K562 (cell line): Measurements from ENCODE around the gene PLCL1. TPM values are rescaled to one million over a fixed set of nuclear protein-coding genes. Genes with fewer than 3 reads are reported as not detected.

Source experiments
- ATAC-seq: fragments of 200-7000 bp; cut with Tn5 transposase; 3 replicates; pipeline ENCODE4 v1.9.1; 2020; ENCODE audit warnings: moderate library complexity
- BruUV-seq: library from RNA; stranded (reverse); fragments of 400-500 nt; replicated peaks from 2 replicates; lab custom pipeline; 2021; lab: Mats Ljungman, UMichigan
- CTCF ChIA-PET: fragments of 300-600 bp; formaldehyde crosslinking; extraction: SDS; loops from one replicate; lab custom pipeline; 2021; ENCODE audit warnings: low intra/inter-chr PET ratio; lab: Yijun Ruan, JAX
- POLR2A ChIA-PET: fragments of 300-600, 350-650 bp; sonication (Branson Sonifier 250); formaldehyde crosslinking; extraction: SDS; loops from one replicate; lab custom pipeline; 2021; ENCODE audit warnings: antibody characterized with exemption, inconsistent platforms; lab: Yijun Ruan, JAX
- DNase-seq, 4 experiments: peaks; one replicate each; pipeline versions ENCODE4 v3.0.0 to v3.0.0-alpha.2; 2011 to 2018; ENCODE audit warnings: low spot score in 3 of 4, mixed read lengths in 3 of 4; ENCODE audit errors: extremely low read depth in 1 of 4
- FAIRE-seq: peaks from 2 replicates; lab custom pipeline; 2011; peaks lifted over from hg19 to GRCh38; lab: Jason Lieb, UNC
- H2AFZ ChIP-seq: 2 replicates; pipeline ENCODE4 v1.6.0; 2011; ENCODE audit warnings: low read depth, low read length, control low read depth, inconsistent platforms
- H3K27ac ChIP-seq: fragments of 200-600 bp; 3 replicates; pipeline ENCODE4 v1.8.0; 2011; ENCODE audit warnings: low read depth, mild to moderate bottlenecking, control low read depth, inconsistent platforms, low read length, moderate library complexity, mixed read lengths; ENCODE audit errors: extremely low read depth
- H3K27me3 ChIP-seq, 2 experiments: fragments of 300-600 bp in 1 of 2; 2 replicates in 1 of 2; 3 replicates in 1 of 2; pipeline versions ENCODE4 v1.6.0 to v1.8.0; 2011; ENCODE audit warnings: inconsistent platforms in 2 of 2, low read length in 2 of 2, mild to moderate bottlenecking in 1 of 2, mixed read lengths in 1 of 2, moderate library complexity in 1 of 2; ENCODE audit not compliant: control insufficient read depth in 2 of 2, insufficient read depth in 2 of 2
- H3K36me3 ChIP-seq: fragments of 300-600 bp; 3 replicates; pipeline ENCODE4 v1.8.0; 2011; ENCODE audit warnings: mild to moderate bottlenecking, low read length, inconsistent platforms; ENCODE audit not compliant: control insufficient read depth, insufficient read depth
- H3K4me1 ChIP-seq, 2 experiments: fragments of 200-600 bp in 1 of 2; replicated peaks in 1 of 2; 2 replicates in 1 of 2; 3 replicates in 1 of 2; pipeline versions ENCODE4 v1.5.1 to v1.8.0; 2011; ENCODE audit warnings: inconsistent platforms in 2 of 2, low read length in 2 of 2, mild to moderate bottlenecking in 1 of 2, mixed read lengths in 1 of 2, moderate library complexity in 1 of 2; ENCODE audit not compliant: control insufficient read depth in 2 of 2, insufficient read depth in 2 of 2
- H3K4me2 ChIP-seq: 2 replicates; pipeline ENCODE4 v1.6.1; 2011; ENCODE audit warnings: low read length, control low read depth, inconsistent platforms, mixed read lengths; ENCODE audit not compliant: insufficient read depth
- H3K4me3 ChIP-seq: fragments of 200-600 bp; sonication (generic), shearing (Covaris generic); 2 replicates; pipeline ENCODE4 v1.5.1; 2016; ENCODE audit warnings: control low read depth, inconsistent platforms
- H3K79me2 ChIP-seq: fragments of 200-600 bp; 3 replicates; pipeline ENCODE4 v1.8.0; 2011; ENCODE audit warnings: low read length, inconsistent platforms; ENCODE audit not compliant: control insufficient read depth, insufficient read depth
- H3K9ac ChIP-seq, 2 experiments: 2 replicates each; pipeline versions ENCODE4 v1.6.0 to v1.6.1; 2011; ENCODE audit warnings: low read depth in 2 of 2, low read length in 2 of 2, control low read depth in 1 of 2, inconsistent platforms in 1 of 2, mild to moderate bottlenecking in 1 of 2, mixed read lengths in 1 of 2; ENCODE audit not compliant: insufficient read depth in 1 of 2
- H3K9me1 ChIP-seq: one replicate; pipeline ENCODE4 v1.6.0; 2011; ENCODE audit warnings: inconsistent platforms, mild to moderate bottlenecking, low read length, moderate library complexity; ENCODE audit not compliant: control insufficient read depth, insufficient read depth
- H3K9me3 ChIP-seq: replicated peaks from 2 replicates; pipeline ENCODE4 v1.5.1; 2011; ENCODE audit warnings: low read depth, low read length, inconsistent platforms; ENCODE audit not compliant: control insufficient read depth, insufficient read depth
- H4K20me1 ChIP-seq: replicated peaks from 2 replicates; pipeline ENCODE4 v1.6.1; 2011; ENCODE audit warnings: low read length, inconsistent platforms, mixed read lengths; ENCODE audit not compliant: control insufficient read depth, insufficient read depth
- FOSL1 ChIP-seq: fragments of 200-800 bp; sonication (Bioruptor generic); conservative IDR thresholded peaks from 2 replicates; pipeline ENCODE4 v1.6.1; 2016; ENCODE audit warnings: missing genetic modification characterization, missing compliant biosample characterization
- FOXK2 ChIP-seq, 2 experiments: fragments of 450-650 bp; IDR thresholded peaks in 1 of 2; conservative IDR thresholded peaks in 1 of 2; 2 replicates each; pipeline ENCODE4 v1.6.1; 2016; ENCODE audit warnings: low read depth in 2 of 2, mild to moderate bottlenecking in 1 of 2
- JUND ChIP-seq, 2 experiments: IDR thresholded peaks; 2 replicates in 1 of 2; 3 replicates in 1 of 2; pipeline ENCODE4 v1.6.1; 2011; ENCODE audit warnings: borderline replicate concordance in 2 of 2, low read depth in 2 of 2, low read length in 2 of 2, improper control_type of control experiment in 1 of 2, missing biosample characterization in 1 of 2, missing genetic modification characterization in 1 of 2, missing genetic modification reagents in 1 of 2
- SOX6 ChIP-seq: fragments of 450-650 bp; IDR thresholded peaks from 2 replicates; pipeline ENCODE4 v1.6.1; 2014; ENCODE audit warnings: mild to moderate bottlenecking
- WGBS: fragments of 100-300 bp; shearing (Covaris generic); methylation state at CpG from one replicate; pipeline ENCODE4 v1.1.6; 2016; ENCODE audit warnings: low coverage, mixed read lengths; ENCODE audit not compliant: insufficient coverage; ENCODE audit errors: missing lambda C conversion rate; 5-methylcytosine and 5-hydroxymethylcytosine counted together
- in situ Hi-C: fragments of 300-500 bp; cut with MboI; formaldehyde crosslinking; loops from 4 replicates; pipeline ENCODE4 v1.15.0; 2018; ENCODE audit warnings: inconsistent platforms, mixed read lengths
- intact Hi-C: fragments of 100-400 bp; cut with micrococcal nuclease; formaldehyde crosslinking; loops from 2 replicates; pipeline ENCODE4 v1.14.2; 2022
- polyA plus RNA-seq, 8 experiments: library from polyadenylated mRNA; depleted of rRNA in 4 of 8; stranded (reverse) in 5 of 8; unstranded in 3 of 8; fragments of >200 nt; fragmentation: Nextera tagmentation in 2 of 8; fragmentation: Illumina TruSeq in 1 of 8; extraction: Ambion mirVana in 2 of 8; extraction: Trizol in 1 of 8; gene quantifications; 2 replicates each; pipeline versions ENCODE4 v1.2.1 to v1.2.3, GENCODE V29; 2011 to 2014; ENCODE audit warnings: inconsistent platforms in 1 of 8, missing spikeins in 1 of 8
- total RNA-seq, 7 experiments: library from RNA; depleted of rRNA in 6 of 7; stranded (reverse); fragments of >200 nt in 6 of 7; fragmentation: Illumina TruSeq in 2 of 7; extraction: Trizol in 2 of 7; gene quantifications; 2 replicates each; pipeline versions ENCODE4 v1.2.1 to v1.2.3, GENCODE V29; 2011 to 2021; ENCODE audit warnings: low replicate concordance in 1 of 7
- TF ChIP-seq, protein P1 (sequence below), 2 experiments: fragments of 250-450 bp in 1 of 2; fragments of 450-650 bp in 1 of 2; sonication (Bioruptor Pico) in 1 of 2; IDR thresholded peaks; 2 replicates each; pipeline versions ENCODE4 v1.6.1 to v1.8.0; 2016 to 2021; ENCODE audit warnings: mild to moderate bottlenecking in 2 of 2, moderate library complexity in 2 of 2, missing compliant biosample characterization in 1 of 2, missing genetic modification characterization in 1 of 2

The PLCL1 gene
- total and polyA plus RNA-seq, 9 of the 15 experiments (the other 6 are each of a cell fraction or from before 2014, with no cell fraction given), result 2.0 to 17.7 (median 8.6) TPM

DNA sequence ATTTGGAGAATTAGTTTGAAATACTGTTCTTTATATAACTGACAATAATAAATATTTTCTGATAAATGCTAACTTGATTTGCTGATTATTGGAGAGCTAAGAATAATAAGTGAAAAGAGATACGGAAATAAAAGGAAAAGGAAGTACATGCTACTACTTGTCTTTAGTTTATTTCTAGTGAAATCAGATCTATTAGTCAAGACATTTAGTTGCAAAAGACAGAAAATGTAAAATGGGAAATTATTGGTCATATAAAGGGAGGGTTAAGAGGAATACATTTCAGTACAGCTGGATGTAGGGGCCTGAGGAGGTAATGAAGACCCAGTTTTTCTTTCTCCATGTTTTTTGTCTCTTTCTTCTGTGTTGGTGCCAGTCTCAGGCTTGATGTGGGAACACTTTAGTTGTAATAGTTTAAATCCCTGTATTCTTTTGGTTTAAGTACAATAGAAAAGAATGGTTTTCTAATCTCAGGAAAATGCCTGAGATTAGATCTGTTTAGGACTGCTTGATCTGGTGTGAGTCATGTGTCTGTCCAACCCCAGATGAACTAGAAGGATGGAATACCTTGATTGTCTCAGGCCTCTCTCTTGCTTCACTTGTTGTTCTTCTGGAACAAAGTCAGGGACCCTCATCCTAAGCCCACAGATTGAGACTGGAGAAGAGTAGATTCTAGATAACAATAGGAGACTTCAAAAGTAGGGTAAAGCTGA lies 58.0 kb downstream of the PLCL1 start:
- intact Hi-C loops, result no loop called here
- in situ Hi-C loops, result no loop called here
- Histone ChIP-seq H3K4me1 (peaks cover under 1 to 28% of the 10 kb centered on the region in 2 experiments), H3K9me3 (no peaks in the 10 kb centered on the region), H4K20me1 (no peaks in the 10 kb centered on the region), H3K9me1 (no peaks in the 10 kb centered on the region), H3K27ac (no peak overlapping the region), H3K27me3 (no peaks in the 10 kb centered on the region), H2AFZ (no peak overlapping the region), H3K36me3 (peaks cover 2% of the 10 kb centered on the region; the same call in 1 of the 3 replicates), H3K79me2 (peaks cover 70% of the 10 kb centered on the region), H3K4me3 (no peak overlapping the region), H3K9ac (no peak overlapping the region), H3K4me2 (no peak overlapping the region)
- BruUV-seq, result no TSS peak
- ChIA-PET CTCF (interaction anchor here (0.7 kb wide), 1 partner anchor 12 kb away, joined by 3 read pairs; no protein-coding TSS in a partner anchor), POLR2A (interaction anchor here (1.1 to 1.3 kb wide), 2 partner anchors 9 kb away, joined by 3 to 4 read pairs; no protein-coding TSS in a partner anchor)
- FAIRE-seq, result peak; percentile 64
- no peak for ATAC-seq
- no peak for DNase-seq
- WGBS, result 94% methylated on average over 1 of the region's 1 CpG
- TF ChIP-seq FOXK2 (conservative IDR thresholded peaks at IDR 0.05 in 1 of 2, IDR thresholded peaks at IDR 0.05 in 1 of 2; ENCODE audit: low read depth in 2 of 2) (no peak), JUND (IDR thresholded peaks at IDR 0.05; ENCODE audit: borderline replicate concordance, low read depth, low read length) (peak; percentile 42; the same call in 1 of the 2 replicates), JUND (tag; IDR thresholded peaks at IDR 0.05; ENCODE audit: borderline replicate concordance, low read depth, low read length) (no peak), SOX6 (peak; percentile 67; the same call in 1 of the 2 replicates), FOSL1 (tag) (peak; percentile 61)
- TF ChIP-seq, protein P1, sequence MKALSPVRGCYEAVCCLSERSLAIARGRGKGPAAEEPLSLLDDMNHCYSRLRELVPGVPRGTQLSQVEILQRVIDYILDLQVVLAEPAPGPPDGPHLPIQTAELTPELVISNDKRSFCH (CRISPR knock-in tag; IDR thresholded peaks at IDR 0.05), result no peak
- TF ChIP-seq, protein P1 (tag; IDR thresholded peaks at IDR 0.05), result no peak
